IMR-90 (cell line): ENCODE results near the gene PRPF6. TPM values are rescaled to one million over a fixed set of nuclear protein-coding genes. Genes with fewer than 3 reads are reported as not detected.

Experiments used
- ATAC-seq: fragments of 200-7000 bp; cut with Tn5 transposase; 2 replicates; pipeline ENCODE4 v1.9.1; 2020; ENCODE audit warnings: low read depth, mild to moderate bottlenecking, moderate library complexity
- BruUV-seq: library from RNA; stranded (reverse); fragments of 400-500 nt; replicated peaks from 2 replicates; lab custom pipeline; 2021; lab: Mats Ljungman, UMichigan
- CTCF ChIA-PET: fragments of 300-600 bp; formaldehyde crosslinking; extraction: SDS; loops from one replicate; lab custom pipeline; 2021; ENCODE audit warnings: antibody characterized with exemption; lab: Yijun Ruan, JAX
- POLR2A ChIA-PET: fragments of 300-600 bp; sonication (Branson Sonifier 250); formaldehyde crosslinking; loops from one replicate; lab custom pipeline; 2022; ENCODE audit warnings: antibody characterized with exemption; ENCODE audit not compliant: unreplicated experiment; lab: Charles Lee
- DNase-seq: peaks from one replicate; pipeline ENCODE4 v3.0.0; 2013
- H2AFZ ChIP-seq: replicated peaks from 2 replicates; pipeline ENCODE3; 2013; ENCODE audit warnings: low read length, mild to moderate bottlenecking; ENCODE audit not compliant: poor library complexity
- H2AK5ac ChIP-seq: 2 replicates; pipeline ENCODE4 v1.6.1; 2013; ENCODE audit warnings: low read depth, low read length, inconsistent platforms
- H2AK9ac ChIP-seq: replicated peaks from 2 replicates; pipeline ENCODE3; 2013; ENCODE audit warnings: mild to moderate bottlenecking, low read depth, low read length, moderate library complexity; ENCODE audit not compliant: poor library complexity
- H2BK120ac ChIP-seq: 2 replicates; pipeline ENCODE4 v1.6.1; 2013; ENCODE audit warnings: low read depth, low read length, inconsistent platforms
- H2BK15ac ChIP-seq: 3 replicates; pipeline ENCODE4 v1.6.1; 2013; ENCODE audit warnings: low read depth, low read length, inconsistent platforms
- H2BK20ac ChIP-seq: 2 replicates; pipeline ENCODE4 v1.6.1; 2013; ENCODE audit warnings: low read depth, mild to moderate bottlenecking, inconsistent platforms, low read length, moderate library complexity
- H2BK5ac ChIP-seq: 2 replicates; pipeline ENCODE4 v1.6.1; 2013; ENCODE audit warnings: mild to moderate bottlenecking, low read depth, low read length, inconsistent platforms; ENCODE audit not compliant: poor library complexity, severe bottlenecking
- H3K14ac ChIP-seq: replicated peaks from 2 replicates; pipeline ENCODE4 v1.6.1; 2013; ENCODE audit warnings: low read depth, low read length, inconsistent platforms
- H3K18ac ChIP-seq: 2 replicates; pipeline ENCODE4 v1.6.1; 2013; ENCODE audit warnings: low read depth, low read length, control low read depth
- H3K23ac ChIP-seq: 2 replicates; pipeline ENCODE4 v1.6.1; 2013; ENCODE audit warnings: low read depth, low read length, inconsistent platforms
- H3K27ac ChIP-seq: 2 replicates; pipeline ENCODE4 v1.5.1; 2013; ENCODE audit warnings: mild to moderate bottlenecking, control low read depth, low read length; ENCODE audit not compliant: insufficient read depth
- H3K27me3 ChIP-seq: 2 replicates; pipeline ENCODE4 v1.6.1; 2013; ENCODE audit warnings: low read length; ENCODE audit not compliant: control insufficient read depth, insufficient read depth
- H3K36me3 ChIP-seq: 2 replicates; pipeline ENCODE4 v1.6.1; 2013; ENCODE audit warnings: low read length, mixed read lengths; ENCODE audit not compliant: control insufficient read depth, insufficient read depth
- H3K4ac ChIP-seq: 2 replicates; pipeline ENCODE4 v1.6.1; 2013; ENCODE audit warnings: low read depth, low read length, inconsistent platforms
- H3K4me1 ChIP-seq: 2 replicates; pipeline ENCODE4 v1.6.1; 2013; ENCODE audit warnings: low read length, mixed read lengths; ENCODE audit not compliant: control insufficient read depth, insufficient read depth
- H3K4me2 ChIP-seq: 2 replicates; pipeline ENCODE4 v1.6.1; 2013; ENCODE audit warnings: low read depth, mild to moderate bottlenecking, control low read depth, low read length, moderate library complexity
- H3K4me3 ChIP-seq: 2 replicates; pipeline ENCODE4 v1.5.1; 2013; ENCODE audit warnings: low read depth, mild to moderate bottlenecking, control low read depth, low read length, moderate library complexity; ENCODE audit not compliant: insufficient read depth
- H3K56ac ChIP-seq: 2 replicates; pipeline ENCODE4 v1.6.1; 2013; ENCODE audit warnings: low read length, inconsistent platforms; ENCODE audit not compliant: insufficient read depth; ENCODE audit errors: extremely low read depth
- H3K79me1 ChIP-seq, 2 experiments: 2 replicates each; pipeline ENCODE4 v1.6.1; 2013; ENCODE audit warnings: low read length in 2 of 2, inconsistent platforms in 1 of 2, low read depth in 1 of 2
- H3K9ac ChIP-seq: 2 replicates; pipeline ENCODE4 v1.6.1; 2013; ENCODE audit warnings: low read depth, low read length, control low read depth
- H3K9me1 ChIP-seq: 2 replicates; pipeline ENCODE4 v1.6.1; 2013; ENCODE audit warnings: low read length, inconsistent platforms; ENCODE audit not compliant: insufficient read depth
- H3K9me3 ChIP-seq: 2 replicates; pipeline ENCODE4 v1.6.1; 2013; ENCODE audit warnings: low read length; ENCODE audit not compliant: control insufficient read depth, insufficient read depth
- H4K20me1 ChIP-seq: 2 replicates; pipeline ENCODE4 v1.6.1; 2013; ENCODE audit warnings: low read length, inconsistent platforms; ENCODE audit not compliant: insufficient read depth
- H4K5ac ChIP-seq: 2 replicates; pipeline ENCODE4 v1.6.1; 2013; ENCODE audit warnings: mild to moderate bottlenecking, low read depth, low read length, control low read depth
- H4K8ac ChIP-seq, 2 experiments: 2 replicates each; pipeline ENCODE4 v1.6.1; 2013; ENCODE audit warnings: low read depth in 2 of 2, low read length in 2 of 2, control low read depth in 1 of 2, inconsistent platforms in 1 of 2
- H4K91ac ChIP-seq: 2 replicates; pipeline ENCODE4 v1.6.1; 2013; ENCODE audit warnings: low read depth, low read length, inconsistent platforms; ENCODE audit not compliant: insufficient read depth
- BHLHE40 ChIP-seq: fragments of 150-350 bp; IDR thresholded peaks from 2 replicates; pipeline ENCODE4 v1.6.1; 2016; ENCODE audit warnings: mild to moderate bottlenecking, low read depth, low read length
- CHD1 ChIP-seq: IDR thresholded peaks from 2 replicates; pipeline ENCODE4 v1.6.1; 2012; ENCODE audit warnings: low read depth, low read length, improper control_type of control experiment
- CTCF ChIP-seq: conservative IDR thresholded peaks from 2 replicates; pipeline ENCODE4 v1.5.1; 2012; ENCODE audit warnings: mild to moderate bottlenecking, low read depth, low read length, improper control_type of control experiment
- MAZ ChIP-seq: IDR thresholded peaks from 2 replicates; pipeline ENCODE4 v1.6.1; 2012; ENCODE audit warnings: low read depth, mild to moderate bottlenecking, low read length, improper control_type of control experiment, moderate library complexity, borderline replicate concordance
- POLR2A ChIP-seq: IDR thresholded peaks from 2 replicates; pipeline ENCODE4 v1.6.1; 2012; ENCODE audit warnings: mild to moderate bottlenecking, low read depth, low read length
- RFX5 ChIP-seq: IDR thresholded peaks from 2 replicates; pipeline ENCODE4 v1.8.0; 2012; ENCODE audit warnings: low read depth, mild to moderate bottlenecking, low read length, moderate library complexity
- SMC3 ChIP-seq: fragments of 150-350 bp; IDR thresholded peaks from 2 replicates; pipeline ENCODE4 v1.6.1; 2016; ENCODE audit warnings: low read depth, mild to moderate bottlenecking, antibody characterized with exemption, low read length, moderate library complexity
- WGBS, 2 experiments: methylation state at CpG; one replicate each; pipeline versions ENCODE4 v1.1.5 to v1.1.7; 2013; ENCODE audit warnings: missing lambda C conversion rate in 2 of 2; ENCODE audit not compliant: insufficient read length in 1 of 2; ENCODE audit errors: extremely low coverage in 2 of 2; 5-methylcytosine and 5-hydroxymethylcytosine counted together
- dilution Hi-C: fragments of 300-500 bp; cut with HindIII; formaldehyde crosslinking; loops from one replicate; pipeline ENCODE4 v1.14.3; 2018; ENCODE audit warnings: low sequenced_read_pairs; ENCODE audit not compliant: unreplicated experiment
- in situ Hi-C: fragments of 300-500 bp; cut with MboI; formaldehyde crosslinking; loops from 3 replicates; pipeline ENCODE4 v1.14.3; 2019; ENCODE audit warnings: low sequenced_read_pairs, inconsistent platforms, mixed read lengths
- intact Hi-C: fragments of 100-400 bp; cut with micrococcal nuclease; formaldehyde crosslinking; loops from 2 replicates; pipeline ENCODE4 v1.10.0; 2022
- polyA plus RNA-seq, 3 experiments: library from polyadenylated mRNA; depleted of rRNA; stranded (reverse); fragments of >200 nt; gene quantifications; 2 replicates each; pipeline ENCODE4 v1.2.3, GENCODE V29; 2012; ENCODE audit warnings: low replicate concordance in 1 of 3
- total RNA-seq: library from RNA; depleted of rRNA; stranded (reverse); fragments of >200 nt; gene quantifications from 2 replicates; pipeline ENCODE4 v1.2.3, GENCODE V29; 2012
- TF ChIP-seq, protein P1 (sequence below): fragments of 150-350 bp; IDR thresholded peaks from 2 replicates; pipeline ENCODE4 v1.6.1; 2016; ENCODE audit warnings: low read depth, mild to moderate bottlenecking, low read length, moderate library complexity, borderline replicate concordance

PRPF6 gene
- total and polyA plus RNA-seq, 2 of the 4 experiments (the other 2 are of a cell fraction) = 43.5 to 71.3 TPM

GRCh38 chr20:63958964-63959698 is 21.8 kb upstream of the PRPF6 start:
- H3K79me1 ChIP-seq = peaks cover 3 to 20% of the 10 kb centered on the region in 2 experiments; a peak in 3 of 4 replicates
- peak overlapping the region; percentile 57 for H2AK9ac ChIP-seq
- no peak overlapping the region for H3K4me2 ChIP-seq
- no peak overlapping the region for H3K23ac ChIP-seq
- no peak overlapping the region for H2AK5ac ChIP-seq
- no peak overlapping the region for H3K18ac ChIP-seq
- H3K27ac ChIP-seq = no peak overlapping the region
- no peak overlapping the region for H2BK15ac ChIP-seq
- H3K9me3 ChIP-seq = no peaks in the 10 kb centered on the region
- in situ Hi-C loops = no loop called here
- no peak overlapping the region for H4K91ac ChIP-seq
- peaks cover 7% of the 10 kb centered on the region for H3K9me1 ChIP-seq
- H4K8ac ChIP-seq = no peak overlapping the region
- TF ChIP-seq MAZ = no peak
- TF ChIP-seq POLR2A = no peak
- TF ChIP-seq RFX5 = no peak
- TF ChIP-seq SMC3 = no peak
- no peak for TF ChIP-seq BHLHE40
- TF ChIP-seq CHD1 = no peak
- TF ChIP-seq CTCF = no peak
- TF ChIP-seq, protein P1, sequence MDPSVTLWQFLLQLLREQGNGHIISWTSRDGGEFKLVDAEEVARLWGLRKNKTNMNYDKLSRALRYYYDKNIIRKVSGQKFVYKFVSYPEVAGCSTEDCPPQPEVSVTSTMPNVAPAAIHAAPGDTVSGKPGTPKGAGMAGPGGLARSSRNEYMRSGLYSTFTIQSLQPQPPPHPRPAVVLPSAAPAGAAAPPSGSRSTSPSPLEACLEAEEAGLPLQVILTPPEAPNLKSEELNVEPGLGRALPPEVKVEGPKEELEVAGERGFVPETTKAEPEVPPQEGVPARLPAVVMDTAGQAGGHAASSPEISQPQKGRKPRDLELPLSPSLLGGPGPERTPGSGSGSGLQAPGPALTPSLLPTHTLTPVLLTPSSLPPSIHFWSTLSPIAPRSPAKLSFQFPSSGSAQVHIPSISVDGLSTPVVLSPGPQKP = no peak
- H3K4me1 ChIP-seq = peaks cover 11% of the 10 kb centered on the region
- H3K4me3 ChIP-seq = no peak overlapping the region
- no peak for ATAC-seq
- no peak overlapping the region for H4K5ac ChIP-seq
- H3K14ac ChIP-seq = no peak overlapping the region
- peaks cover 44% of the 10 kb centered on the region for H3K36me3 ChIP-seq
- peak overlapping the region; percentile 43 for H2AFZ ChIP-seq
- CTCF ChIA-PET = no interaction called here
- H2BK5ac ChIP-seq = no peak overlapping the region
- H3K56ac ChIP-seq = no peak overlapping the region
- no peak overlapping the region for H3K4ac ChIP-seq
- POLR2A ChIA-PET = no interaction called here
- no peak overlapping the region for H2BK20ac ChIP-seq
- WGBS, 2 experiments = 82% methylated on average over 3 of the region's 10 CpGs; no CpG with 5 or more reads in 1 of the 2 experiments
- H3K9ac ChIP-seq = no peak overlapping the region
- peaks cover 7% of the 10 kb centered on the region for H4K20me1 ChIP-seq
- H2BK120ac ChIP-seq = no peak overlapping the region
- DNase-seq = no peak
- dilution Hi-C loops = no loop called here
- intact Hi-C loops = loop anchor here (5.0 kb wide), 1 partner anchor 422 kb away; the partner anchor contains the start of gene PTK6
- no peaks in the 10 kb centered on the region for H3K27me3 ChIP-seq
- no TSS peak for BruUV-seq
